IMR-90 (cell line): Measurements from ENCODE around the gene SLC22A2. TPM values are rescaled to one million over a fixed set of nuclear protein-coding genes. Genes with fewer than 3 reads are reported as not detected.

Experiments used
- ATAC-seq: fragments of 200-7000 bp; cut with Tn5 transposase; 2 replicates; pipeline ENCODE4 v1.9.1; 2020; ENCODE audit warnings: low read depth, mild to moderate bottlenecking, moderate library complexity
- BruUV-seq: library from RNA; stranded (reverse); fragments of 400-500 nt; replicated peaks from 2 replicates; lab custom pipeline; 2021; lab: Mats Ljungman, UMichigan
- CTCF ChIA-PET: fragments of 300-600 bp; formaldehyde crosslinking; extraction: SDS; loops from one replicate; lab custom pipeline; 2021; ENCODE audit warnings: antibody characterized with exemption; lab: Yijun Ruan, JAX
- POLR2A ChIA-PET: fragments of 300-600 bp; sonication (Branson Sonifier 250); formaldehyde crosslinking; loops from one replicate; lab custom pipeline; 2022; ENCODE audit warnings: antibody characterized with exemption; ENCODE audit not compliant: unreplicated experiment; lab: Charles Lee
- DNase-seq: peaks from one replicate; pipeline ENCODE4 v3.0.0; 2013
- H2AFZ ChIP-seq: replicated peaks from 2 replicates; pipeline ENCODE3; 2013; ENCODE audit warnings: low read length, mild to moderate bottlenecking; ENCODE audit not compliant: poor library complexity
- H2AK5ac ChIP-seq: 2 replicates; pipeline ENCODE4 v1.6.1; 2013; ENCODE audit warnings: low read depth, low read length, inconsistent platforms
- H2AK9ac ChIP-seq: replicated peaks from 2 replicates; pipeline ENCODE3; 2013; ENCODE audit warnings: mild to moderate bottlenecking, low read depth, low read length, moderate library complexity; ENCODE audit not compliant: poor library complexity
- H2BK120ac ChIP-seq: 2 replicates; pipeline ENCODE4 v1.6.1; 2013; ENCODE audit warnings: low read depth, low read length, inconsistent platforms
- H2BK15ac ChIP-seq: 3 replicates; pipeline ENCODE4 v1.6.1; 2013; ENCODE audit warnings: low read depth, low read length, inconsistent platforms
- H2BK20ac ChIP-seq: 2 replicates; pipeline ENCODE4 v1.6.1; 2013; ENCODE audit warnings: low read depth, mild to moderate bottlenecking, inconsistent platforms, low read length, moderate library complexity
- H2BK5ac ChIP-seq: 2 replicates; pipeline ENCODE4 v1.6.1; 2013; ENCODE audit warnings: mild to moderate bottlenecking, low read depth, low read length, inconsistent platforms; ENCODE audit not compliant: poor library complexity, severe bottlenecking
- H3K14ac ChIP-seq: replicated peaks from 2 replicates; pipeline ENCODE4 v1.6.1; 2013; ENCODE audit warnings: low read depth, low read length, inconsistent platforms
- H3K18ac ChIP-seq: 2 replicates; pipeline ENCODE4 v1.6.1; 2013; ENCODE audit warnings: low read depth, low read length, control low read depth
- H3K23ac ChIP-seq: 2 replicates; pipeline ENCODE4 v1.6.1; 2013; ENCODE audit warnings: low read depth, low read length, inconsistent platforms
- H3K27ac ChIP-seq: 2 replicates; pipeline ENCODE4 v1.5.1; 2013; ENCODE audit warnings: mild to moderate bottlenecking, control low read depth, low read length; ENCODE audit not compliant: insufficient read depth
- H3K27me3 ChIP-seq: 2 replicates; pipeline ENCODE4 v1.6.1; 2013; ENCODE audit warnings: low read length; ENCODE audit not compliant: control insufficient read depth, insufficient read depth
- H3K36me3 ChIP-seq: 2 replicates; pipeline ENCODE4 v1.6.1; 2013; ENCODE audit warnings: low read length, mixed read lengths; ENCODE audit not compliant: control insufficient read depth, insufficient read depth
- H3K4ac ChIP-seq: 2 replicates; pipeline ENCODE4 v1.6.1; 2013; ENCODE audit warnings: low read depth, low read length, inconsistent platforms
- H3K4me1 ChIP-seq: 2 replicates; pipeline ENCODE4 v1.6.1; 2013; ENCODE audit warnings: low read length, mixed read lengths; ENCODE audit not compliant: control insufficient read depth, insufficient read depth
- H3K4me2 ChIP-seq: 2 replicates; pipeline ENCODE4 v1.6.1; 2013; ENCODE audit warnings: low read depth, mild to moderate bottlenecking, control low read depth, low read length, moderate library complexity
- H3K4me3 ChIP-seq: 2 replicates; pipeline ENCODE4 v1.5.1; 2013; ENCODE audit warnings: low read depth, mild to moderate bottlenecking, control low read depth, low read length, moderate library complexity; ENCODE audit not compliant: insufficient read depth
- H3K56ac ChIP-seq: 2 replicates; pipeline ENCODE4 v1.6.1; 2013; ENCODE audit warnings: low read length, inconsistent platforms; ENCODE audit not compliant: insufficient read depth; ENCODE audit errors: extremely low read depth
- H3K79me1 ChIP-seq, 2 experiments: 2 replicates each; pipeline ENCODE4 v1.6.1; 2013; ENCODE audit warnings: low read length in 2 of 2, inconsistent platforms in 1 of 2, low read depth in 1 of 2
- H3K9ac ChIP-seq: 2 replicates; pipeline ENCODE4 v1.6.1; 2013; ENCODE audit warnings: low read depth, low read length, control low read depth
- H3K9me1 ChIP-seq: 2 replicates; pipeline ENCODE4 v1.6.1; 2013; ENCODE audit warnings: low read length, inconsistent platforms; ENCODE audit not compliant: insufficient read depth
- H3K9me3 ChIP-seq: 2 replicates; pipeline ENCODE4 v1.6.1; 2013; ENCODE audit warnings: low read length; ENCODE audit not compliant: control insufficient read depth, insufficient read depth
- H4K20me1 ChIP-seq: 2 replicates; pipeline ENCODE4 v1.6.1; 2013; ENCODE audit warnings: low read length, inconsistent platforms; ENCODE audit not compliant: insufficient read depth
- H4K5ac ChIP-seq: 2 replicates; pipeline ENCODE4 v1.6.1; 2013; ENCODE audit warnings: mild to moderate bottlenecking, low read depth, low read length, control low read depth
- H4K8ac ChIP-seq, 2 experiments: 2 replicates each; pipeline ENCODE4 v1.6.1; 2013; ENCODE audit warnings: low read depth in 2 of 2, low read length in 2 of 2, control low read depth in 1 of 2, inconsistent platforms in 1 of 2
- H4K91ac ChIP-seq: 2 replicates; pipeline ENCODE4 v1.6.1; 2013; ENCODE audit warnings: low read depth, low read length, inconsistent platforms; ENCODE audit not compliant: insufficient read depth
- BHLHE40 ChIP-seq: fragments of 150-350 bp; IDR thresholded peaks from 2 replicates; pipeline ENCODE4 v1.6.1; 2016; ENCODE audit warnings: mild to moderate bottlenecking, low read depth, low read length
- CEBPB ChIP-seq: IDR thresholded peaks from 2 replicates; pipeline ENCODE4 v1.6.1; 2012; ENCODE audit warnings: low read depth, low read length, improper control_type of control experiment
- CHD1 ChIP-seq: IDR thresholded peaks from 2 replicates; pipeline ENCODE4 v1.6.1; 2012; ENCODE audit warnings: low read depth, low read length, improper control_type of control experiment
- ELK1 ChIP-seq: fragments of 150-350 bp; IDR thresholded peaks from 2 replicates; pipeline ENCODE4 v1.6.1; 2016; ENCODE audit warnings: low read depth, mild to moderate bottlenecking, low read length, moderate library complexity, borderline replicate concordance
- FOS ChIP-seq: fragments of 150-350 bp; IDR thresholded peaks from 2 replicates; pipeline ENCODE4 v1.6.1; 2016; ENCODE audit warnings: low read depth, low read length
- MAFK ChIP-seq: IDR thresholded peaks from 2 replicates; pipeline ENCODE4 v1.6.1; 2012; ENCODE audit warnings: low read depth, low read length, improper control_type of control experiment
- MAZ ChIP-seq: IDR thresholded peaks from 2 replicates; pipeline ENCODE4 v1.6.1; 2012; ENCODE audit warnings: low read depth, mild to moderate bottlenecking, low read length, improper control_type of control experiment, moderate library complexity, borderline replicate concordance
- MXI1 ChIP-seq: IDR thresholded peaks from 2 replicates; pipeline ENCODE4 v1.6.1; 2012; ENCODE audit warnings: low read depth, mild to moderate bottlenecking, low read length, moderate library complexity, borderline replicate concordance
- NFE2L2 ChIP-seq: fragments of 150-350 bp; IDR thresholded peaks from 2 replicates; pipeline ENCODE4 v1.6.1; 2016; ENCODE audit warnings: low read depth, mild to moderate bottlenecking, low read length
- POLR2A ChIP-seq: IDR thresholded peaks from 2 replicates; pipeline ENCODE4 v1.6.1; 2012; ENCODE audit warnings: mild to moderate bottlenecking, low read depth, low read length
- RAD21 ChIP-seq: IDR thresholded peaks from 2 replicates; pipeline ENCODE4 v1.6.1; 2012; ENCODE audit warnings: low read length, improper control_type of control experiment
- RCOR1 ChIP-seq: IDR thresholded peaks from 2 replicates; pipeline ENCODE4 v1.6.1; 2012; ENCODE audit warnings: mild to moderate bottlenecking, low read length, improper control_type of control experiment; ENCODE audit not compliant: insufficient replicate concordance
- RFX5 ChIP-seq: IDR thresholded peaks from 2 replicates; pipeline ENCODE4 v1.8.0; 2012; ENCODE audit warnings: low read depth, mild to moderate bottlenecking, low read length, moderate library complexity
- SMC3 ChIP-seq: fragments of 150-350 bp; IDR thresholded peaks from 2 replicates; pipeline ENCODE4 v1.6.1; 2016; ENCODE audit warnings: low read depth, mild to moderate bottlenecking, antibody characterized with exemption, low read length, moderate library complexity
- USF2 ChIP-seq: fragments of 150-350 bp; IDR thresholded peaks from 2 replicates; pipeline ENCODE4 v1.6.1; 2017; ENCODE audit warnings: mild to moderate bottlenecking, antibody characterized with exemption, low read length, low read depth
- WGBS, 2 experiments: methylation state at CpG; one replicate each; pipeline versions ENCODE4 v1.1.5 to v1.1.7; 2013; ENCODE audit warnings: missing lambda C conversion rate in 2 of 2; ENCODE audit not compliant: insufficient read length in 1 of 2; ENCODE audit errors: extremely low coverage in 2 of 2; 5-methylcytosine and 5-hydroxymethylcytosine counted together
- dilution Hi-C: fragments of 300-500 bp; cut with HindIII; formaldehyde crosslinking; loops from one replicate; pipeline ENCODE4 v1.14.3; 2018; ENCODE audit warnings: low sequenced_read_pairs; ENCODE audit not compliant: unreplicated experiment
- in situ Hi-C: fragments of 300-500 bp; cut with MboI; formaldehyde crosslinking; loops from 3 replicates; pipeline ENCODE4 v1.14.3; 2019; ENCODE audit warnings: low sequenced_read_pairs, inconsistent platforms, mixed read lengths
- intact Hi-C: fragments of 100-400 bp; cut with micrococcal nuclease; formaldehyde crosslinking; loops from 2 replicates; pipeline ENCODE4 v1.10.0; 2022
- polyA plus RNA-seq, 3 experiments: library from polyadenylated mRNA; depleted of rRNA; stranded (reverse); fragments of >200 nt; gene quantifications; 2 replicates each; pipeline ENCODE4 v1.2.3, GENCODE V29; 2012; ENCODE audit warnings: low replicate concordance in 1 of 3
- total RNA-seq: library from RNA; depleted of rRNA; stranded (reverse); fragments of >200 nt; gene quantifications from 2 replicates; pipeline ENCODE4 v1.2.3, GENCODE V29; 2012
- TF ChIP-seq, protein P1 (sequence below): conservative IDR thresholded peaks from 2 replicates; pipeline ENCODE4 v1.5.1; 2012; ENCODE audit warnings: mild to moderate bottlenecking, low read depth, low read length, improper control_type of control experiment

The SLC22A2 gene
- total and polyA plus RNA-seq, 2 of the 4 experiments (the other 2 are of a cell fraction): not detected

DNA sequence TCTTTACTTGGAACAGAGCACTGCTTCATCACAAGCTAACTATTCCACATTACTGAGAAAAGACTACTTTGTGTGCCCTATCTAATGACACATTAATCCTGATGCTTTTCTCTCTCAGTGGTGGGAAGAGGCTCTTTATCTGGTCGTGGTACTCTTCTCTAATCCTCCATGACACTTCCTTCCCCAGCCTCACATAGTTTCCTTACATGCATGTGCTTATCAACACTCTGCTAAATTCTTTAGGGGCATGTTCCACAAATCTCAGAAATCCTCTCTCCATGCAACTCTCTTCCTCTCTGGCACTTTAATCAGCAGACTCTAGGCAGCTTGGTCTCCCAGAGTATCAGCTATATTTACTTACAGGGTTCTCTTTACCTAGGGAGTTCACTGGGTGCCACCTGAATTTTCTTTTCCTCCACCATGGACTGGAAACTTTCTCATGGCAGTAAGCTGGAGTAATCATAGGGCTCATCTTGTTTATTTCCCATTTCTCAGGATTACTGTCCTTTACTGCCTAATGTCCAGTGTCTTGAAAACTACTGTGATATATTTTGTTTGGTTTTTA lies 27.0 kb upstream of the SLC22A2 start:
- 0% methylated on average over 1 of the region's 1 CpG; no CpG with 5 or more reads in 1 of the 2 experiments for WGBS, 2 experiments
- Histone ChIP-seq H3K9me3 (no peaks in the 10 kb centered on the region), H3K14ac (no peak overlapping the region), H3K4ac (no peak overlapping the region), H2AK9ac (no peak overlapping the region), H3K56ac (no peak overlapping the region), H3K27ac (no peak overlapping the region), H3K79me1 (no peaks in the 10 kb centered on the region), H3K9me1 (no peaks in the 10 kb centered on the region), H3K4me2 (no peak overlapping the region), H4K20me1 (no peaks in the 10 kb centered on the region), H3K9ac (no peak overlapping the region), H3K23ac (no peak overlapping the region), H3K4me1 (no peaks in the 10 kb centered on the region), H2AFZ (no peak overlapping the region), H3K4me3 (no peak overlapping the region), H2BK20ac (no peak overlapping the region), H2AK5ac (no peak overlapping the region), H2BK15ac (no peak overlapping the region), H4K5ac (no peak overlapping the region), H3K18ac (no peak overlapping the region), H4K91ac (no peak overlapping the region), H4K8ac (no peak overlapping the region), H2BK120ac (no peak overlapping the region), H3K36me3 (no peaks in the 10 kb centered on the region), H3K27me3 (no peaks in the 10 kb centered on the region), H2BK5ac (no peak overlapping the region)
- ChIA-PET CTCF (no interaction called here), POLR2A (no interaction called here)
- no TSS peak for BruUV-seq
- TF ChIP-seq RFX5 (no peak), MAFK (no peak), ELK1 (no peak), FOS (no peak), NFE2L2 (no peak), MXI1 (no peak), MAZ (no peak), POLR2A (no peak), SMC3 (no peak), BHLHE40 (no peak), RAD21 (no peak), CEBPB (no peak), CHD1 (no peak), USF2 (no peak), RCOR1 (no peak)
- TF ChIP-seq, protein P1, sequence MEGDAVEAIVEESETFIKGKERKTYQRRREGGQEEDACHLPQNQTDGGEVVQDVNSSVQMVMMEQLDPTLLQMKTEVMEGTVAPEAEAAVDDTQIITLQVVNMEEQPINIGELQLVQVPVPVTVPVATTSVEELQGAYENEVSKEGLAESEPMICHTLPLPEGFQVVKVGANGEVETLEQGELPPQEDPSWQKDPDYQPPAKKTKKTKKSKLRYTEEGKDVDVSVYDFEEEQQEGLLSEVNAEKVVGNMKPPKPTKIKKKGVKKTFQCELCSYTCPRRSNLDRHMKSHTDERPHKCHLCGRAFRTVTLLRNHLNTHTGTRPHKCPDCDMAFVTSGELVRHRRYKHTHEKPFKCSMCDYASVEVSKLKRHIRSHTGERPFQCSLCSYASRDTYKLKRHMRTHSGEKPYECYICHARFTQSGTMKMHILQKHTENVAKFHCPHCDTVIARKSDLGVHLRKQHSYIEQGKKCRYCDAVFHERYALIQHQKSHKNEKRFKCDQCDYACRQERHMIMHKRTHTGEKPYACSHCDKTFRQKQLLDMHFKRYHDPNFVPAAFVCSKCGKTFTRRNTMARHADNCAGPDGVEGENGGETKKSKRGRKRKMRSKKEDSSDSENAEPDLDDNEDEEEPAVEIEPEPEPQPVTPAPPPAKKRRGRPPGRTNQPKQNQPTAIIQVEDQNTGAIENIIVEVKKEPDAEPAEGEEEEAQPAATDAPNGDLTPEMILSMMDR: no peak
- in situ Hi-C loops (no loop called here), intact Hi-C loops (no loop called here), dilution Hi-C loops (no loop called here)
- ATAC-seq (no peak), DNase-seq (no peak)
